ENCODE data around the gene TGM6. TPM values are rescaled to one million over a fixed set of nuclear protein-coding genes. Genes with fewer than 3 reads are reported as not detected.

TGM6 gene
- total RNA-seq, 1 experiment from 2014 or later, result not detected

Other genes with a start within 250 kb of the TGM6 start
- gene TGM3, start 84.9 kb upstream of the TGM6 start, total RNA-seq (2014; rRNA removed; shearing (Covaris generic)), result not detected in 2 replicates
- 659 and 788 TPM in 2 replicates for gene SNRPB, start 89.9 kb downstream of the TGM6 start, total RNA-seq (2014; rRNA removed; shearing (Covaris generic))
- gene ZNF343, start 128.0 kb downstream of the TGM6 start, total RNA-seq (2014; rRNA removed; shearing (Covaris generic)), result 5.8 and 6.9 TPM in 2 replicates
- not detected in 2 replicates for gene TMC2, start 155.7 kb downstream of the TGM6 start, total RNA-seq (2014; rRNA removed; shearing (Covaris generic))